Right kidney (tissue), 1 donor: ENCODE measurements around the gene LPAR1.

Experiments used
- DNase-seq: peaks from one replicate; pipeline ENCODE4 v3.0.0-alpha.2; 2016

LPAR1 gene

DNA sequence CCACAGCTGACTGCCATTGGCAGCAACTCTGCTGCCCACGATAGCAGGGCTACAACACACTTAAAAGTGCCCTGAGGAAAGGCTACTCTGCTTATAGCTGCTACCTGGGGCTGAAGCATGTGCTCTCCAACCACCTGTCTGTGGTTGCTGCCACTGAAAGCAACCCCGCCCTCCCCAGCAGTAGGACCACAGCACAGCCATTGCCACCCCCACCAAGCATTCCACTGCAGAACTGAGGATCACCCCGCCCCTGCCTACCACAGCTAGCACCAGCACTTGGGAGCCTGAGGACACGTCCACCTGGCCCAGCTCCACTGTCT lies 85.8 kb downstream of the LPAR1 start:
- no peak for DNase-seq

DNA sequence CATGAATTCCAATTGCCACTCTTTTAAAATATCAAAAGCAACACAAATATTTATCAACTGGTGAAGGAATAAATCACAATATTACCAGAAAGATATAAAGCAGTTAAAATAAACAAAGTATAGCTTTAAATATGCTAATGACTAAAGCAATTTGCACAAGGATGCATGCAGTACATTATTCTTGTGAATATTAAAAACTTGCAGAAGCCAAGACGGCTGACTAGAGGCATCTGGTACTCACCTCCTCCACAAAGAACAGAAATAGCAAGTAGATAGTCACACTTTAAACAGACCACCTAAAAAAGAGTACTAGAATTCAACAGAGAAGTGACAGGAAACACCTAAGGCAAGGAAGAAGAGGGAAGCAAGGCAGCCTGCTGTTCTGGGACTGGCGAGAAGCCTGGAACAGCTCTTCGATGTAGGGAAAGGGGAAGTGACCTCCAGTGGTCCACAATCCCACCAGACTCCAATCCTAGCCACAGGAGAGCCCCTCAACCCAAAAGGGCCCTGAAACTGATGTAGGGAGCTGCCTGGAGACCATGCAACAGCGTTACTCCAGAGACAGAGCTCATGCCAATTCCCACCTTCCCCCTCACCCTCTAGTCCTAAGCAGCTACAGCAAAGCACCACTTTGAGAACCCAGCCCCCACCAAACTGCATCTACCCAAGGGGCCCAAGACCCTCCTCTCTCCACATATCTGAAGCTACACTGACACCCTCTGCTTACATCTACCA lies 86.3 kb downstream of the LPAR1 start:
- no peak for DNase-seq

DNA sequence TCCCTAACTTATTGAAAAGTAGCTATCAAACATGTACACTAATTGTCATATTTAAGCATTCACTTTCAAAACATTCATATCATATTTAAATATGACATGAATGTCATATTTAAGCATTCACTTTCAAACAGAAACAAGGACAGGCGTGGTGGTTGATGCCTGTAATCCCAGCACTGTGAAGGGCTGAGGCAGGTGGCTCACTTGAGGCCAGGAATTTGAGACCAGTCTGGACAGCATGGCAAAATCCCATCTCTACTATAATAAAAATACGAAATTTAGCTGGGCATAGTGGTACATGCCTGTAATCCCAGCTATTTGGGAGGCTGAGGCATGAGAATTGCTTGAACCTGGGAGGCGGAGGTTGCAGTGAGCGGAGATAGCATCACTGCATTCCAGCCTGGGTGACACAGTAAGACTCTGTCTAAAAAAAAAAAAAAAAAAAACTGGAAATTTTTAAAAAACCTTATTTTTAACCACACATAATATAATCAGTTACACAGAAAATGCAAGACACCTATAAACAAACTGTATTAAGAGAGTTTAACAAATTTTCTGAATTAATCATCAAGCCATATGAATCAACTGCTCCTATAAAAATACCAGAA lies 88.1 kb downstream of the LPAR1 start:
- no peak for DNase-seq

DNA sequence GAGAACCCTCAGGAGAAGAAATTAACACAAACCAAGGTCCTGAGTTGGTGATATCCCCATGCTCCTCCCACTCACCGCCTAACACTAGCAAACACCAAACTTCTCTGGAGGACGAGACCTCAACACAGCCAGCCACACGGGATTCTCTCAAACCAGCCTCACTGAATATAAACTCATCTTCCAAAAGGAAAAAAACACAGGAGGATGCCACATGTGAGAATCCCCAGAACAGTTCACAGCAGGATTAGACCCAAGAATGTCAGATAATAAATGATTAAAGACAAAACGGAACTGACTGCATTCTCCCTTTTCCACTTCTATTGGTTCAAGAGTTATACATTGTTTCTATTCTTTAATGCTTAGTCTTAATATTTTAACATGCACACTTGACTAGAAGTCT lies 89.2 kb downstream of the LPAR1 start:
- no peak for DNase-seq

DNA sequence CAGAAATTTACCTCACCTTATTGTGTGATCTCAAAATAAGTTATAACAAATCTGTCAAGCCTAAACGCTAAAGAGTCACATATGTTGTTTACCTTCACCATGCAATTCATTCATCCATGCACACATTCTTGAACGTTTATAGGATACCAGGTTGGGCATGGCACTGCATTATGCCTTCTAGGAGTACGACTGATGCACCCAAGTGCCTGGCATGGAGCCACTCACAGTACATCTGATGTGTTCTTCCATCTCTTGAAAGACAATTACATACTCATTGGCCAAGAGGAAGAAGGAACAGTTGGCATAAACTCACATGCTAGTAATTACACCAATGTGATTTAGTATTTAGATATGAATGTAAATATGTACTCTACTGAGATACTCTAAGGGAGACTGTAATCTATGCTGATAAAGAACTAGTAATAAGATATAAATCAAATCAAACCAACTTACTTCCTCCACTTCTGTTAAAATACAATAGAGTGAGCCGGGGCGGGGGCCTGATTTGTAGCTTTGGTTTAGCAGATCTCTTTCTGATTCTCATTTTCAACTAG lies 90.7 kb downstream of the LPAR1 start:
- no peak for DNase-seq

DNA sequence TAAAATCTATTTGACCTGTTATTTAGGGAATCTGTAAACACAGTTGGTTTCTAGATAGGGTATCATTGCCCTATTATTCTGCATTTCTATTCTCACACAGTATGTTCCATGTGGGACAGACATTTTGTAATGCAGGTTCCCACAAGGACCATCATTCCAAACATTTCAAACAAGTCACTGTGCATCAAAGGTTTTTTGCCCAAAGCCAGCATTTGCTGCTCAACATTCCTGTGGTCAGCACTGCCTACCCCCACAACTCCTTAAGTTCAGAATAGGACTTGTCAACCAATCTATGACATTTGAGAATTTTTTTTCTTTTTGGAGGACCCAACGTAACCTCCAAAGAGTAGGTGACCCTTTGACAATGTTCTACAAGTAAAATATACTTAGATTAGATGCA lies 95.7 kb downstream of the LPAR1 start:
- DNase-seq: no peak

DNA sequence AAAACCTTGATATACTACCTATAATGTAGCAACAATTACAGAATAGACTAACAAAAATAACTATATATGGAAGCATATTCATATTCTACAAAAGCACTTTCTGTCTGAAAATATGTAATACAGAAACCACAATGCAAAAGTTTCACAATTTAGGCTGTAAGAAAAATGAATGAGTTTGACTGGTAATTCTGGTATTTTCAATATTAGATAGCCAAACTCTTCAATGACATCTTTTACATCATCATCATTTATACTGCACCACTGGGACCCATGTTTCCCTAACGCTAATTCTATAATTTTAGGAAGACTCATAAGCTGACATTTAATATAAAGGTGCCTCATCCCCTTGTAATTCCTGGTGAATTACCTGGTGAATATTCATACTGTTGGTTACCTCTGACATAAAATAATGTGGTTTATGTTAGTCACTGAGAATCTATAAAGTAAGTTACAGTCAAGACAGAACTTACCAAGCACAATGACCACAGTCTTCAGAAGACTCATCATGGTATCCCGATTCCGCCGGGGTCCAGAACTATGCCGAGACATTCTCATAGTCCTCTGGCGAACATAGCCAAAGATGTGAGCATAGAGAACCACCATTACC lies 97.2 kb downstream of the LPAR1 start:
- DNase-seq: no peak

DNA sequence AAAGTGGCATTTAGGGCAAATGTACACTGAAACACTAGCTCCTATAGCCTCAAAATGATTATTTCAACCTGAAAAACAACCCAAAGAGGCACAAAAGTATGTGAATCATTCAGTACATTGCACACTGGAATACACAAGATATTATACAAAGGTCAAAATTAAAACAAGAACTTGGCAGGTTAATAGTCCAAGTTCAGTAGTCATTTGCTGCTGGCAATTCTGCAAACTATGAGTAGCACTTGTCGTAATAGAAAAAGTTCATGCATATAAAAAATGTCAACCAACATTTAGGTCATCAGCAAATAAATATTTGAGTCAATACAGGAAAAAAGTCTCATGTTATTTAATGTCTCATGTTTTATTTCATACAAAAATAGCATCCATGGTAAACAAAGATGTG lies 98.7 kb downstream of the LPAR1 start:
- no peak for DNase-seq

DNA sequence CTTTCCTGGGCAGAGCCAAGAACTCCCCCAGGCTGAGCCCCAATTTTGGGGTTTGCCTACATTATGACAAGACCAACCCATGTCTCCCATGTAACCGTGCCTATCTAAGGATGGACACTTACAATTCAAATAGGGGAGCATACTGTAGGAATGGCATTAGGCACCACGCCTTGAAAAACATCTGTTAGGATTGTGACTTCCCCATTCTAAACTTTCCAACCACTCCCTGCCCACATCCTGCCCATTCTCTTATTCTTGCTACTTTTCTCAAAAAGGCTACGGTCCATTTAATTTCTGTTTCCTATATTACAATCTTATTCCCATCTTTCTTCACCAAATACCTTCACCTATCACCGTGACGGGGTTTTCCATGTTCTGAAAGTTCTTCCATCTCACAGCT lies 99.2 kb downstream of the LPAR1 start:
- no peak for DNase-seq

DNA sequence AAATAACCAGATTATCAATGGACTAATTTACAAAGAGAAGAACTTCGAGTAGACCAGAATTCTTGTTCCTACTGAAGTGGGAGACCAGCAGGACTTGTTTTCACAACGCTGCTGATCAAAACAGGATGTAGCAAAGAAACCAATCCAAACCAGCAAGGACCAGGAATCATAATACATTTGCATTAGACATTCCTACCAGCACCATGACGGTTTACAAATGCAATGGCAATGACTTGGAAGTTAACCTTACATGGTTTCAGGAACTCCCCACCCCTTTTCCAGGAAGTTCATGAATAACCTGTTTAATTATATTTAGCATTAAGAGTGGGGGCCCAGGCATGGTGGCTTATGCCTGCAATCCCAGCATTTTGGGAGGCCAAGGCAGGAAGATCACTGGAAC lies 100.0 kb downstream of the LPAR1 start:
- no peak for DNase-seq

DNA sequence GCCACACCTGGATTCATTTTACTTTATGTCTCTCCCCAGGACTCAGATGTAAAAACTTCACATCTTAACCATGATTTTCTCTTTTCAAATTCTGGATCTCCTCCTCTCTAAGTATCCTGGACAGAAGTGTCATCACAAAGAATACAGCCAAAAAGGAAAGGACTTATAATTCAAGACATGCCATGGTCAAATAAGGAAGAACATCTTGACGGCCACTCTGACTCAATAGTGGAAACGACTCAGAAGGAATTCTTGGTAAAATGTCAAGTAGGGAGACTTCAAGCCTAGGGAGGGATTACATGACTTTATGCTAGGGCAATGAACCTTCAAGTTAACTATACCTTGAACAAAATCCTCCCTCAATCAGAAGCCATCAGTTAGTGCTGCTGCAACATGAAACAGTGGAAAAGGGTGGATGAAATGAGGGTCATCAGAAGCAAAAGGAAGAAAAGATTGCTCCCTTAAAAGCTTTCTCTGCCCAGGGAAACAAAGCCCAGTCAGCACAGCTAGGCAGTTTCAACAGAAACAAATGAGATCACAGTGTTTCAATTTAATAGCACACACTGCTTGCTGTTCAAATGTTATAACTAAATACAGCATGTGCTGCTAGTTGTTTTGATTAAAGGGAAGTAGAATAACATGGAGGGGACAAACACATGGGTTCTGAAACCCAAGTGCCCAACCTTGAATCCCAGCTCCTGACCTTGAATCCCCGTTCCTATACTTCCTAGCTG lies 101.4 kb downstream of the LPAR1 start:
- no peak for DNase-seq

DNA sequence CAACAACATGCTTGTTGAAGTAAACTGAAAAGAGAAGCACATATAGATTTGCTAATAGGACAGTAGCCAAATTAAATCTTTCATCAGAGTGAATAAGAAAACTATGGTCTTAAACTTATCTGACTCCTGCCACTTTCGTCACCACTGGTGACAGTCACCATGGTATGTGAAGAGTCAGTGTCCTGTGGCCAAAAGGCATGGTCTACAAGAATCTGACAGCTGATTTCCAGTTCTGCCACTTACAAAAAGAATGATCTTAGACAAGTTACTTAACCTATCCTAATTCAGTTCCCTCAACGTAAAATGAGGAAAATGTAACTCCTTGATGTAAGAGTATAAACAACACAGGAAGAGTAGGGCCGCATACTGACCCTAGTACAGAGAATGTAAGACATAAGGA lies 102.0 kb downstream of the LPAR1 start:
- DNase-seq: no peak

DNA sequence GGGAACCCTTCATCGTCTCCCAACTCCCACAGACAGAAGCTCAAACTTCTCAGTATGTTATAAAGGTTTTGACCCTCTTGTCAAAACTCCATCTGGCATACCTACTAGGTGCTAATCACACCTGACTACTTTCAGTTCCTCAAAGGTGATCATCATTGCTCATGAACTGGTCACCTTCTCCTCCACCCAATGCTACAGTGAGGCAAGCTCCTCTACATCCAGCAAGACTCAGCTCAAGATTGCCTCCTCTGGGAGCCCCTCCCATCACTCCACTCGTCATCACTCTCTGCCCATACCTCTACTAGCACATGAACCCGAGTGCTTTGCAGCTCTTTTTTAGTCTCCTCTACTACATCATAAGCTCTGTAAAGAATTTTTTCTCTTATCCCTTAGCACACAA lies 102.4 kb downstream of the LPAR1 start:
- no peak for DNase-seq

DNA sequence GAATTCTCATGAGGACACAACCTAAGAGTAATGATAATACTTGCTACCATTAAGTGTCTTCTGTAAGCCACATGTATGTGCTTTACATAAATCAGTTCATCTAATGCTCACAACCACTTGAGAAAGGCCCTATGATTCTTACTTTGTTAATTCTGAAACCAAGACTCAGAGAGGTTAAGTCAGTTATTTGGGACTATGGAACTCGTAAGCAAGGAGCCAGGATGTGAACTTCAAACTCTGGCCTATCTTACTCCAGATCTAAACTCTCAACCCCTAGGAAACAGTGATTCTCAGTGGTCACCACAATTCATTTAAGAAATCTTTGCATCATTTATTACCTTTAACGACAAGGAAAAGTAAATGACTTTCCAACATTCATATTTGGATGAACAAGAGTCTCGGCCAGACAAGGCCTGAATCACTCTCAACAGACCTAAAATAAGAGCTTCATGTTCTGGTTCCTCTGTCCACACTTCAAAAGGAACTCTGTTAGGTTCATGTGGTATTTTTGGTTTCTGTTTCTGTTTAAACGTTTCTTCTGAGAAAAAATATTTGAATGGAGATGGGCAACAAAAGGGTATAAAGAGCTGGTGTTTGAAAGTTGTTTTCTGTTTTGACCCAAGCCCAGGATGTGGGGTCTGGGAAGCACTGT lies 104.8 kb downstream of the LPAR1 start:
- no peak for DNase-seq

DNA sequence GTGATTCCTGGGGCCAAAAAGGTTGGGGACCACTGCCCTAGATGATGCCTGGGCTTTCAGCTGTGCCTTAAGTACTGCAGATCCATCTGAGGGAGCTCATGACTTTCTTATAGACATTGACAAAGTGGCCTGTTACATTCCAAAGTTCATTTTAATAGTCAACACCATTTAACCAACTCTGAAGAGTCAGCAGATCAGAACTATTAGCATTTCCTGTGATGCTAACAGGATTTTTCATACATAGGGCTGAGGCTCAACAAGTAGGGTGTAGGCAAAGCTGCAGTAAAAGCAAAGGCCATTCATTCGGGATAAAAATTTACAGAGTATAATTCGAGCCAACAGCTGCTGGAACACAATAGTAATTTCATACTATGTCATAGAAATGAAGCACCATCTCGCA lies 105.4 kb downstream of the LPAR1 start:
- no peak for DNase-seq

DNA sequence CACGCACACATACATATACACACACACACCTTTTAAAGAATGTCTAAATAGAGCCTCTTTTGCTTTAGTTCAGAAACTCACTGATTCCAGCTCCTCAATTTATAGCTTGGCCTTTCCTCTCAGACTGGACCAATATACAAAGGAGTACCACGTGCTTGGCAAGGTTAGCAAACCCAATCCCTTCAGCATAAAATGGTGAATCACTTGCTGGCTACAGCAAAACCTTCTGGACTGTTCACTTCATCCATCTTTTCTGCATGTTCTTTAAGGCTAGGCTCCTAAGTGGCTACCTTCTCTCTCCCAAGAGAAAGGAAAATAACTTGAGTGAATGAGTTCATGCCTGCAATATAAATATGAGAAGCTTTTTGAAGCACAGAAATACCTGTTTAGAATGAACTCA lies 109.7 kb downstream of the LPAR1 start:
- DNase-seq: no peak

DNA sequence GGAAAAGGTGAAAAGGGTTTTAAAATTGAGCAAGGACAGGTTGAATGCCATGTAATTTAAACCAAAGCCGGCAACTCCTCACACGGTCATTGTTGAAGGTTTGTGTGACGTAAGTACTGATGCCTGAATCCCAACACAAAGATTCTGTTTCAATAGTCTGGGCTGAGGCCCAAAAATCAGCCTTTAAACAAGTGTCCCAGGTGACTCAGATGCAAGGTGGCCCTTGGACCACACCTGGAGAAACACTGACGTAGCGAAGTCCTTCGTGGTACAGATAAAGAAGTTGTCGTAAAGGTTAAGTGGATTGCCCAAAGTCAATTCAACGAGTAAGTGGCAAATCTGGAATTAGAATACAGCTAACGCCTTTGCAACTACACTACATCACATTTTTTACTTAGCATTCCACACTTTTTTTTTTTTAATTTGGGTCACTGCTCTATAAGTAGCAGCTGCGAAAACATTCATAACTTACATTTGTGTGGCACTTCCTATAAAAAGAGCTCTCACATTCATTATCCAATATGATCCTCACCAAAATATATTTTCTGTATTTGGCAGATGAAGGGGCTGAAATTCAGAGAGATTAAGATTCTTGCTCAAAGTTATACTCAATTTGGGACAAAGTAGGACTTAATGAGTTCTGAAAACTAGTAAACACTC lies 111.3 kb downstream of the LPAR1 start:
- no peak for DNase-seq

DNA sequence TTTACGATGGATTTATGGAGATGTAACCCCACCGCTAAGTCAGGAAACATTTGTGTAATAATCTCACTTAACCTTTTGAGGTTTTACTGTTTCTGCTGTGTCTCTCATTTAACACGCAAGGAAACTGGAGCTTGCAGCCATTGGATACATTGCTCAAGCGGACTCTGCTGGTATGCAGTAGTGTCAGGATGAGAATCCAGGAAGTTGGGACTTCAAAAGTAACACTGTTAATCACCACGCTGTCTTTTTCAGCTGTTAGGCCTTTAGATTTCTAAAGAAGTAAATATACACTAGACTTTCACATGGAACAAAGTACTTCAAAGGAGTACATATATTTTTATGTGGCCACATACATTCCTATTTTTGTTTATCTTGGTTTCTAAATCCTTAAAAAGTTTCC lies 114.7 kb downstream of the LPAR1 start:
- no peak for DNase-seq

DNA sequence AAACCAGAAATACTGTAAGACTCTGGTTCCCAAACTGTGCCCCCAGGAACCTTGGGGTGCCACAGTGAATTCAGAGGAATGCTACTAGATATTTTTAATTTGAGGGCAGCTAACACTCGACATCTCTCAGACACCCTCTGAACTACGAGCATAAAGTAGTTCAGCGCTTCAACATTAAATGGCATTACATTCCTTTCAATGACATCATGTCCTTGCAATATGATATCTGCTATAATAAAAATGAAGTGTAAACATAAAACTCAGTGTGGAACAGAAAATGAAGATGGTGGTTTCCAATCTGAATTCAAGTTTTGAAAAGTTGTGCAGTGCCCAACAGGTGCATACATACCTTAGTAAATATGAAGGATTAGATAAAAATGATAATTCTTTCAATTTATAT lies 116.1 kb downstream of the LPAR1 start:
- no peak for DNase-seq

DNA sequence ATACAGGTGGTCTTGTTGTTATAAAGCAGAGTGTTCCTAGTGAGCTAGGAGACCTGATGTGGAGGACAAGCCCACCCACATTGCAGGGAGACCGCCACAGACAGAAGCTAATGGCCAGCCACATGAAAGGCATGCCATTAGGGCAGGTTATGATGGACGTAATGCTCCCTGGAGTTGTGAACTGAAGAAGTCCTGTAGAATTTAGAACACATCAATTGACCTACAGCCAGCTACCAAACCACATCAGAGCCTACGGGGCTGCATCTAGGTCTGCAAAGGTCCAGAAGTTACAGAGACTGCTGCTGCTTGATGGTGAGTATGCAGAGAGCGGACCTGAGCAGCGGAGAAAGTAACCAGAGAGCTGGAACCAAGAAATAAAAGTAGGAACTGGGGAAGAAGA lies 116.6 kb downstream of the LPAR1 start:
- DNase-seq: no peak

DNA sequence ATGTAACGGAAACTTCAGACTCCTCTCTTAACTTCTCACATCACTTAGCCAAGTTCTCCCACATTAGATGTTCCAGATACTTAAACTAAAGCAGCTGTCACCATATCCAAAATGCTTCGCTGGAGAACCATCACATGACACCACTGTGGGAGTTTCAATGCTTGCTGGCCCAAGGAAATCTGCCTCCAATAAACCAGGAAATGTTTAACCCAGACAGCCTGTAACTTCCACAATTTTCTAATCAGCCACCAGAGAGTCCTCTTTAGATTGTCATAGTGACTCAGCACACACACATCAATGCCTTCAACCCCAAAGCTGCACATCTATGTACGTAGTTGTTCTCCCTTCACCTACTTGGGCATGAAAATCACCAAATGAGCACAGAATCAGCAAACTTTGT lies 118.7 kb downstream of the LPAR1 start:
- DNase-seq: no peak

DNA sequence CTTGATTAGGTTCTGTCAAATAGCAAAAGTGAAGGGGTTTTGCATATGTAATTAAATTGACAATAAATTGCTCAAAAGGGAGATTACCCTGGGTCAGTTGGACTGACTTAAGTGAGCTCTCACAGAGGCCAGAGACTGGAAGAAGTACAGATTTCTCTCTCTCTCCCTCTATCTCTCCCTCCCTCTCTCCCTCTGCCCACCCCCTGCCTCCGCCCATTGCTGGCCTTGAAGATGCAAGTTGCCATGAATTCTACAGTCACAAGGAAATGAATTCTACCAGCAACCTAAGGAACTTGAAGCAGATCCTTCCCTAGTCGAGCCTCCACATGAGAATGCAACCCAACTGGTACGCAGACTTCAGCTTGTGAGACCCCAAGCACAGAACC lies 119.2 kb downstream of the LPAR1 start:
- no peak for DNase-seq
